A549 (cell line): ENCODE data around the gene CEP85L. TPM values are rescaled to one million over a fixed set of nuclear protein-coding genes. Genes with fewer than 3 reads are reported as not detected.
A peak's percentile ranks its signal among the peaks of the same experiment; 100 is the strongest.

ENCODE experiments used
- ATAC-seq, 2 experiments: fragments of 200-7000 bp in 1 of 2; fragments of >200 bp in 1 of 2; cut with Nextera tagmentation in 1 of 2; cut with Tn5 transposase in 1 of 2; 3 replicates each; pipeline versions ENCODE4 v1.8.0 to v1.9.1; 2018 to 2020; ENCODE audit warnings: mild to moderate bottlenecking in 1 of 2, moderate library complexity in 1 of 2
- CTCF ChIA-PET: fragments of 300-600 bp; sonication (Branson Sonifier 250); formaldehyde crosslinking; extraction: SDS; loops from one replicate; lab custom pipeline; 2021; ENCODE audit warnings: antibody characterized with exemption, inconsistent platforms; lab: Yijun Ruan, JAX
- POLR2A ChIA-PET: fragments of 350-600 bp; formaldehyde crosslinking; extraction: SDS; loops from one replicate; lab custom pipeline; 2021; ENCODE audit warnings: antibody characterized with exemption, inconsistent platforms; lab: Yijun Ruan, JAX
- DNase-seq, 2 experiments: peaks; one replicate each; pipeline versions ENCODE4 v3.0.0 to v3.0.0-alpha.2; 2011 to 2016; ENCODE audit warnings: low read depth in 1 of 2, low spot score in 1 of 2
- FAIRE-seq: peaks from 2 replicates; lab custom pipeline; 2011; peaks lifted over from hg19 to GRCh38; lab: Jason Lieb, UNC
- H3K27ac ChIP-seq, 2 experiments: fragments of >200 bp; sonication (Bioruptor Twin); formaldehyde crosslinking; 3 replicates each; pipeline ENCODE4 v1.5.1; 2016 to 2017
- H3K4me1 ChIP-seq: fragments of >200 bp; sonication (Bioruptor Twin); formaldehyde crosslinking; 3 replicates; pipeline ENCODE4 v1.6.1; 2016
- H3K4me2 ChIP-seq: fragments of >200 bp; sonication (Bioruptor Twin); formaldehyde crosslinking; 3 replicates; pipeline ENCODE4 v1.6.1; 2016
- H3K4me3 ChIP-seq: fragments of >200 bp; sonication (Bioruptor Twin); formaldehyde crosslinking; 3 replicates; pipeline ENCODE4 v1.5.1; 2016
- H3K9me3 ChIP-seq: fragments of >200 bp; sonication (Bioruptor Twin); formaldehyde crosslinking; 3 replicates; pipeline ENCODE4 v1.6.1; 2016
- ATOH8 ChIP-seq: fragments of 250-450 bp; sonication (Bioruptor Pico); IDR thresholded peaks from 2 replicates; pipeline ENCODE4 v1.5.0; 2020; ENCODE audit warnings: low read depth, mild to moderate bottlenecking, moderate library complexity
- BCL3 ChIP-seq: fragments of >200 bp; sonication (Bioruptor Twin); formaldehyde crosslinking; IDR thresholded peaks from 3 replicates; pipeline ENCODE4 v1.6.1; 2016
- CBX2 ChIP-seq: fragments of 200-600 bp; sonication (generic); IDR thresholded peaks from 2 replicates; pipeline ENCODE4 v1.6.1; 2016; ENCODE audit warnings: low read depth, mild to moderate bottlenecking, borderline replicate concordance
- CBX8 ChIP-seq: fragments of 200-600 bp; sonication (generic); IDR thresholded peaks from 2 replicates; pipeline ENCODE4 v1.6.1; 2016
- CHD2 ChIP-seq: fragments of 150-350 bp; IDR thresholded peaks from 2 replicates; pipeline ENCODE4 v1.6.1; 2014; ENCODE audit warnings: low read length; ENCODE audit not compliant: partially characterized antibody
- E2F6 ChIP-seq: IDR thresholded peaks from 2 replicates; pipeline ENCODE4 v1.6.1; 2012; ENCODE audit warnings: low read depth, borderline replicate concordance
- FOSB ChIP-seq: fragments of 250-450 bp; sonication (Bioruptor Pico); IDR thresholded peaks from 2 replicates; pipeline ENCODE4 v1.5.0; 2020; ENCODE audit warnings: mild to moderate bottlenecking, moderate library complexity
- HDAC2 ChIP-seq: fragments of 200-600 bp; sonication (generic); IDR thresholded peaks from 2 replicates; pipeline ENCODE4 v1.6.1; 2016
- HOXB13 ChIP-seq: fragments of 250-450 bp; sonication (Bioruptor Pico); IDR thresholded peaks from 2 replicates; pipeline ENCODE4 v1.5.0; 2020; ENCODE audit warnings: low read depth, mild to moderate bottlenecking, moderate library complexity
- KDM1A ChIP-seq: fragments of 200-600 bp; sonication (generic); IDR thresholded peaks from 2 replicates; pipeline ENCODE4 v1.6.1; 2016; ENCODE audit warnings: low read depth, mild to moderate bottlenecking
- KDM5A ChIP-seq: fragments of 200-600 bp; sonication (generic); IDR thresholded peaks from 2 replicates; pipeline ENCODE4 v1.6.1; 2016; ENCODE audit warnings: antibody characterized with exemption, mild to moderate bottlenecking
- MAFK ChIP-seq: fragments of 450-650 bp; IDR thresholded peaks from 2 replicates; pipeline ENCODE4 v1.6.1; 2014; ENCODE audit not compliant: partially characterized antibody
- MYC ChIP-seq: IDR thresholded peaks from 2 replicates; pipeline ENCODE4 v1.6.1; 2012; ENCODE audit warnings: mild to moderate bottlenecking, inconsistent platforms, low read length, improper control_type of control experiment, borderline replicate concordance
- NPAS2 ChIP-seq: fragments of 250-450 bp; sonication (Bioruptor Pico); IDR thresholded peaks from 2 replicates; pipeline ENCODE4 v1.8.0; 2022; ENCODE audit warnings: mild to moderate bottlenecking, moderate library complexity, borderline replicate concordance
- NR3C1 ChIP-seq: fragments of >200 bp; sonication (Bioruptor Twin); formaldehyde crosslinking; IDR thresholded peaks from 3 replicates; pipeline ENCODE4 v1.6.1; 2017
- PBX3 ChIP-seq: IDR thresholded peaks from 2 replicates; pipeline ENCODE4 v1.6.1; 2012
- RFX5 ChIP-seq: fragments of 450-650 bp; IDR thresholded peaks from 2 replicates; pipeline ENCODE4 v1.7.1; 2014; ENCODE audit warnings: antibody characterized with exemption, mild to moderate bottlenecking, moderate library complexity
- USF2 ChIP-seq: fragments of 450-650 bp; IDR thresholded peaks from 2 replicates; pipeline ENCODE4 v1.6.1; 2014; ENCODE audit warnings: antibody characterized with exemption
- ZSCAN20 ChIP-seq: fragments of 250-450 bp; sonication (Bioruptor Pico); IDR thresholded peaks from 2 replicates; pipeline ENCODE4 v1.8.0; 2022; ENCODE audit warnings: mild to moderate bottlenecking, moderate library complexity
- WGBS: methylation state at CpG from one replicate; pipeline ENCODE4 v1.1.6; 2017; ENCODE audit errors: missing lambda C conversion rate; 5-methylcytosine and 5-hydroxymethylcytosine counted together
- polyA plus RNA-seq, 4 experiments: library from polyadenylated mRNA; depleted of rRNA in 3 of 4; stranded (reverse); fragments of >200 nt; fragmentation: RNase III in 1 of 4; extraction: RNeasy Plus Mini Kit Qiagen cat#74134 plus additional on column Dnase treatment in 1 of 4; gene quantifications; 2 replicates in 3 of 4; 3 replicates in 1 of 4; pipeline ENCODE4 v1.2.3, GENCODE V29; 2011 to 2017

Gene CEP85L
- polyA plus RNA-seq, 2 of the 4 experiments (the other 2 are of a cell fraction), result 1.3 to 3.4 TPM

GRCh38 chr6:118638288-118638687 is 13.1 kb downstream of the CEP85L start:
- CTCF ChIA-PET, result no interaction called here
- Histone ChIP-seq H3K4me3 (no peak overlapping the region), H3K4me2 (no peak overlapping the region), H3K27ac (no peak overlapping the region), H3K9me3 (no peaks in the 10 kb centered on the region), H3K4me1 (no peaks in the 10 kb centered on the region)
- DNase-seq (no peak), FAIRE-seq (no peak), ATAC-seq (no peak)
- POLR2A ChIA-PET, result interaction anchor here (0.6 to 1.6 kb wide), 2 partner anchors 13 to 69 kb away, joined by 4 read pairs; partner anchors contain the start of gene CEP85L
- TF ChIP-seq ZSCAN20 (CRISPR knock-in tag) (no peak), NPAS2 (CRISPR knock-in tag) (no peak), MAFK (peak; percentile 87), E2F6 (no peak), ATOH8 (CRISPR knock-in tag) (no peak), BCL3 (no peak)

- Histone ChIP-seq H3K4me2 (no peak overlapping the region), H3K4me3 (no peak overlapping the region), H3K4me1 (no peaks in the 10 kb centered on the region), H3K27ac (no peak overlapping the region), H3K9me3 (no peaks in the 10 kb centered on the region)
- FAIRE-seq (no peak), ATAC-seq (no peak), DNase-seq (no peak)
- POLR2A ChIA-PET, result no interaction called here
- CTCF ChIA-PET, result interaction anchor here (1.0 to 1.7 kb wide), 3 partner anchors 10 to 23 kb away, joined by 3 to 4 read pairs (median 3); no protein-coding TSS in a partner anchor
- WGBS, result 85% methylated on average over 3 of the region's 3 CpGs
- TF ChIP-seq MYC, result no peak
- TF ChIP-seq NPAS2 (CRISPR knock-in tag), result no peak
- no peak for TF ChIP-seq PBX3
- no peak for TF ChIP-seq HDAC2
- TF ChIP-seq CBX8, result no peak
- TF ChIP-seq USF2, result no peak
- TF ChIP-seq FOSB (CRISPR knock-in tag), result no peak
- no peak for TF ChIP-seq NR3C1
- TF ChIP-seq CBX2, result no peak
- TF ChIP-seq ATOH8 (CRISPR knock-in tag), result no peak
- TF ChIP-seq CHD2, result no peak
- TF ChIP-seq HOXB13 (CRISPR knock-in tag), result no peak
- TF ChIP-seq KDM1A, result no peak
- no peak for TF ChIP-seq KDM5A
- TF ChIP-seq RFX5, result no peak
- no peak for TF ChIP-seq BCL3
Observed at GRCh38 chr6:118635909-118636735, 15.3 kb downstream of the CEP85L start.
